ENCODE results near the gene FBXO36. TPM values are rescaled to one million over a fixed set of nuclear protein-coding genes. Genes with fewer than 3 reads are reported as not detected.

FBXO36 gene
- total RNA-seq, 1 experiment from 2014 or later = 3.8 TPM

- H3K27ac ChIP-seq (ENCODE audit: low read depth, low read length) = no peak overlapping the region
- ChIA-PET CTCF (no interaction called here), RAD21 (ENCODE audit: low non-redundant PET in 1 of 2, low total read pairs in 2 of 2, uncharacterized antibody in 2 of 2, unreplicated experiment in 2 of 2) (no interaction called here), POLR2A (no interaction called here)
- H2AFZ ChIP-seq (ENCODE audit: low read depth, low read length, poor library complexity, severe bottlenecking) = no peak overlapping the region
- DNase-seq (ENCODE audit: low read depth, low spot score) = no peak
- no peak overlapping the region for H3K9ac ChIP-seq (ENCODE audit: low read length)
- peaks cover 64% of the 10 kb centered on the region for H3K79me2 ChIP-seq (ENCODE audit: insufficient read depth, low read length)
- H3K9me3 ChIP-seq (ENCODE audit: control insufficient read depth in 1 of 2, insufficient read depth in 1 of 2, low read depth in 1 of 2, low read length in 2 of 2) = no peaks in the 10 kb centered on the region
- no peak overlapping the region for H3K4me3 ChIP-seq (replicated peaks in 1 of 2; ENCODE audit: low read depth in 1 of 2, low read length in 2 of 2)
- no peak overlapping the region for H3K4me2 ChIP-seq (ENCODE audit: low read length)
- no TSS peak for BruUV-seq (replicated peaks)
- intact Hi-C loops (cut with micrococcal nuclease) = no loop called here
- no peaks in the 10 kb centered on the region for H3K27me3 ChIP-seq (ENCODE audit: insufficient read depth, low read length)
- no peak for ATAC-seq
- no peaks in the 10 kb centered on the region for H3K4me1 ChIP-seq (ENCODE audit: control insufficient read depth in 1 of 2, insufficient read depth in 2 of 2, low read length in 2 of 2)
- no peak for TF ChIP-seq ZNF274 (IDR thresholded peaks at IDR 0.05; ENCODE audit: low read depth, low read length)
- TF ChIP-seq CTCF (IDR thresholded peaks at IDR 0.05 in 2 of 3, conservative IDR thresholded peaks at IDR 0.05 in 1 of 3; ENCODE audit: borderline replicate concordance in 1 of 3, insufficient read depth in 1 of 3, low read depth in 2 of 3, low read length in 2 of 3) = no peak
- TF ChIP-seq JUND (IDR thresholded peaks at IDR 0.05) = no peak
- TF ChIP-seq CBX3 (IDR thresholded peaks at IDR 0.05; ENCODE audit: low read depth) = no peak
- no peak for TF ChIP-seq ELF1 (IDR thresholded peaks at IDR 0.05; ENCODE audit: borderline replicate concordance, low read depth)
- no peak for TF ChIP-seq EGR1 (IDR thresholded peaks at IDR 0.05; ENCODE audit: low read depth)
- TF ChIP-seq EZH2 (IDR thresholded peaks at IDR 0.05) = no peak
- TF ChIP-seq MAX (IDR thresholded peaks at IDR 0.05) = no peak
- TF ChIP-seq ZFX (IDR thresholded peaks at IDR 0.05) = no peak
- TF ChIP-seq RAD21 (IDR thresholded peaks at IDR 0.05; ENCODE audit: low read depth) = no peak
- TF ChIP-seq REST (IDR thresholded peaks at IDR 0.05; ENCODE audit: low read depth) = no peak
- no peak for TF ChIP-seq YY1 (IDR thresholded peaks at IDR 0.05; ENCODE audit: extremely low read depth, insufficient replicate concordance, low read depth, low read length)
- TF ChIP-seq ZBTB33 (IDR thresholded peaks at IDR 0.05; ENCODE audit: extremely low read depth, insufficient replicate concordance, low read length) = no peak
- no peak for TF ChIP-seq SRF (IDR thresholded peaks at IDR 0.05; ENCODE audit: low read depth)
- TF ChIP-seq POLR2AphosphoS5 (IDR thresholded peaks at IDR 0.05; ENCODE audit: low read depth, low read length) = no peak
- H4K20me1 ChIP-seq (ENCODE audit: insufficient read depth) = peaks cover 13% of the 10 kb centered on the region; the same call in 1 of the 2 replicates
- H3K9me2 ChIP-seq (ENCODE audit: insufficient read depth) = no peaks in the 10 kb centered on the region
- 0 out of 4 replicates have a peak, but pooled peaks cover 0 to 2% of the 10 kb centered on the region in 2 experiments for H3K36me3 ChIP-seq (ENCODE audit: control insufficient read depth in 1 of 2, insufficient read depth in 2 of 2, low read length in 2 of 2)
Measured at GRCh38 chr2:229882583-229882982, 39.7 kb upstream of the FBXO36 start.

Measured in HCT116 (cell line).